DND-41 (cell line): ENCODE results near the gene GPR153.

ENCODE experiments used
- EZH2 ChIP-seq: IDR thresholded peaks from 3 replicates; pipeline ENCODE4 v1.6.1; 2012; ENCODE audit warnings: borderline replicate concordance, low read depth, mild to moderate bottlenecking, moderate library complexity, low read length, inconsistent platforms; ENCODE audit not compliant: severe bottlenecking
- TF ChIP-seq, protein P1 (sequence below): IDR thresholded peaks from 2 replicates; pipeline ENCODE4 v1.5.1; 2012; ENCODE audit warnings: borderline replicate concordance, low read length, moderate library complexity, mild to moderate bottlenecking; ENCODE audit not compliant: poor library complexity, severe bottlenecking; ENCODE audit errors: extremely low read depth

DNA sequence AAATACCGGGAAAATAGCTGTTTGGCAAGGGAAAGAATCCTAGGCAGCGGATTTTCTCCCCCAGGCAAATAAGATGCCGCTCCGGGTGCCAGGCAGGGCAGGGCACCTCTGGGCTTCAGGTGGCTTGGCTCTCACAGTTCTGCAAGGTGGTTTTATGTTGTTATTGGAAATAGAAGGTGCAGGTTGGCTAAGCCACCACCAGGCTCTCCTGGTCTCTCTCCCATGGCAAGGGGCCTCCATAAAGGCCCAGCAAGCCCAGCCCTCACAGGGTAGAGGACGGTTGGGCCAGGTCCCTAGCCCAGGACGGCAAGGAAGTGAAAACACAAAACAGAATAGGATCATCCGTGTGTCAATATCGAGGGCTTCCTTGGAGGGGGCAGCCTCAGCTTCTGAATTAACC, 37.6 kb upstream of the GPR153 start:
- TF ChIP-seq, protein P1, sequence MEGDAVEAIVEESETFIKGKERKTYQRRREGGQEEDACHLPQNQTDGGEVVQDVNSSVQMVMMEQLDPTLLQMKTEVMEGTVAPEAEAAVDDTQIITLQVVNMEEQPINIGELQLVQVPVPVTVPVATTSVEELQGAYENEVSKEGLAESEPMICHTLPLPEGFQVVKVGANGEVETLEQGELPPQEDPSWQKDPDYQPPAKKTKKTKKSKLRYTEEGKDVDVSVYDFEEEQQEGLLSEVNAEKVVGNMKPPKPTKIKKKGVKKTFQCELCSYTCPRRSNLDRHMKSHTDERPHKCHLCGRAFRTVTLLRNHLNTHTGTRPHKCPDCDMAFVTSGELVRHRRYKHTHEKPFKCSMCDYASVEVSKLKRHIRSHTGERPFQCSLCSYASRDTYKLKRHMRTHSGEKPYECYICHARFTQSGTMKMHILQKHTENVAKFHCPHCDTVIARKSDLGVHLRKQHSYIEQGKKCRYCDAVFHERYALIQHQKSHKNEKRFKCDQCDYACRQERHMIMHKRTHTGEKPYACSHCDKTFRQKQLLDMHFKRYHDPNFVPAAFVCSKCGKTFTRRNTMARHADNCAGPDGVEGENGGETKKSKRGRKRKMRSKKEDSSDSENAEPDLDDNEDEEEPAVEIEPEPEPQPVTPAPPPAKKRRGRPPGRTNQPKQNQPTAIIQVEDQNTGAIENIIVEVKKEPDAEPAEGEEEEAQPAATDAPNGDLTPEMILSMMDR = no peak
- TF ChIP-seq EZH2 = no peak
